GM21390 (cell line): ENCODE data around the gene SEPTIN11.

Experiments
- ATAC-seq: cut with Tn5 transposase; IDR thresholded peaks from one replicate; pipeline ENCODE4 v1.9.1; 2021; ENCODE audit not compliant: unreplicated experiment

The SEPTIN11 gene

DNA sequence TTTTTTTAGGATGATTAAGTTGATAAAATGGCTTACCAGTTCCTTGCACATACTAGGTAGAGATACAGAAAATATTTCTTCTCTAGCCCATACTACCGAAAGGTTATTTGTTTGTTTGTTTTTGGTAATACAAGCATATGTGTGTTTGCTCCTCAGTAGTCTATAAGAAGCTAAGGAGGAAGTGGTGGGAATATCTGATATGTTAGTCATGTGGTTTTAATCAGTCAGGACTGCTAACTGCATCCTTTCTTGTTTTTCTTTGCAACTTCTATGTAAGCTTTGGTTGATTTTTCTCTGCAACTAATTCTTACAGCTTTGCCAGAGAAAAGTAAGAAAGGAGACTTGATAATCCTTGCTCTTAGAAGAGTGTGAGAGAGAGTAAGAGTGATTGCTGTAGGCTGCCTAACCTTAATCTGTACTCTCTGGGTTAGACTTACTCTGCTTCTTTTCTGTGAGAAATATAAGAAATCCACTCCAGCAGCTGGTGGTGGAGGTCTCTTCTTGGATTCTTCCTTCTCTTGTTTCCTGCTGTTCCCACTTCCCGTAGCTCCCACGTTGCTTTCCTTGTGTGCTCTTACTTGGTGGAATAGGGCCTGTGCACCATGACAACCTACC, 28.3 kb downstream of the SEPTIN11 start:
- ATAC-seq, result no peak

- no peak for ATAC-seq
Observed at GRCh38 chr4:76979236-76979635, 29.7 kb downstream of the SEPTIN11 start.

DNA sequence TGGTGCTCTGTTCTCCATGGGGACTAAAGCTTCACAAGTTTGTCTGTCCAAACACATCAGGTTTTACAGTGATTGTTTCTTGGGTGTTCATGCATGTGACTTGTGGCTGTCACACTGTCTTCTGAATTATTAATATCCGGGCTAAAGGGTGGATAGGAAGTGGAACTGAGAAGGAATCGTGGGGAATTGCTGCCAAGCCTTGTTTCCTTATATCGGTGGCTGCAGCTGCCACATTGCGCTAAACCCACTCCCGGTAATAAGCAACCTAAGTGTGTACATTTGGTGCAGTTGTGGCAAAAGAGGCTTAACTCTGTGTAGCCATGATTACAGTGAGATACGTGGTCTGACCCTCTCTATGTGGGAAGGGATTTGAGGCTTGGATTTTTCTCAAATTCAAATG, 30.7 kb downstream of the SEPTIN11 start:
- no peak for ATAC-seq

DNA sequence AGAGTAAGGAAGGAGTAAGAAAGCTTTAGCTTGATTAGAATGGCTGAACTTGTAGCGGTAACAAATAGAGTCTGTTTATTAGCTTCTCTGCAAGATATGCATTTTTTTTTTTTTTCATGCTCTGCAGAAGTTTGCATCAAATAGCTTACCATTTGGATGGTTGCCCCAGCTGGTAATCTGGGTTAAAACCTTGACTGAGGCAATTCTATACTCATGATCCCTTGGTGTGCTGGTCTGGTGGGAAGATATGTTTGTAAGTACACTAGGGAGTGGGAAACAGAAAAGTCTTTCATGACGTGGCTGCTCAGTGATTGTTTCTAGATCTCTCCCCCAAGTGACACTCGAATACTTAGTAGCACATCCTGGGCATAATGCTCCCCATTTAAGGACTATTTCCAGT, 32.1 kb downstream of the SEPTIN11 start:
- ATAC-seq, result no peak

- no peak for ATAC-seq
Observed at GRCh38 chr4:76982638-76983584, 33.4 kb downstream of the SEPTIN11 start.

DNA sequence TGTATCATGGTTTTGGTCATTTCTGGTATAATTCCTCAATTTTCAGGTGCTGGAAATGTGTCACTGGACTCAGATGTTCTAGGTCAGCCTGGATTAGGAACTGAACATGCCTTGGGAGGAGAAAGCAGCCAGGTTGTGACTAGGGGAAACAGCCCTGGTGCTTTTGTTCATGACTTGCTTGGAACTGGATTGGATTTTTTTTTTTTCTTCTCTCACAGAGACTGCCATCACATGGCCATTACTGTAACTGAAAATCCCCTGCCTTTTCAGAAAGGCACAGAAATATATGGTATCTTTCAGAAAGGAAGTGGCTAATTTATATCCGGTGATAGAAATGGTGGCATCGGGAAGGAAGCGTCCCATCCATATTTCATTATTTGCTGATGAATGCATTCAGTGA, 34.6 kb downstream of the SEPTIN11 start:
- ATAC-seq, result peak; percentile 40

DNA sequence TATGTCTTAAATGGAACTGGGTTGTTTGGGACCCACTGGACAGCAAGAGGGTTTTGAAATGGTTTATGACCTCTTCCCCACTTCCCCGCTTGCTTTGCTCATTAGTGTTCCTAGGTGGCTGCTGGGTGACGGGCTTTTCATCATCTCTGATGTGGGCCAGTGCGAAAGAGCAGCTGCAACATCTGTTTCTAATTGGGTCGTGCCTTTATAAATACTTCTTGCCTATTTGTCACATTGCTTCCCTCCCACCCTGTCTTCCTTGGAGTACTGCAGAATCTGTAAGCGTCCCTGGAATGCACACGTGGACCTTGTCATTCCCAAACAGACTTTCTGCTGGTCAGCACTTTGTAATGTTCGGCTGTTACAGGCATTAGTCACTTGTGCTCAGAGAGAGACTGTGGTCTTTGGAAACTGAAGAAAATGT, 35.2 kb downstream of the SEPTIN11 start:
- ATAC-seq, result no peak

DNA sequence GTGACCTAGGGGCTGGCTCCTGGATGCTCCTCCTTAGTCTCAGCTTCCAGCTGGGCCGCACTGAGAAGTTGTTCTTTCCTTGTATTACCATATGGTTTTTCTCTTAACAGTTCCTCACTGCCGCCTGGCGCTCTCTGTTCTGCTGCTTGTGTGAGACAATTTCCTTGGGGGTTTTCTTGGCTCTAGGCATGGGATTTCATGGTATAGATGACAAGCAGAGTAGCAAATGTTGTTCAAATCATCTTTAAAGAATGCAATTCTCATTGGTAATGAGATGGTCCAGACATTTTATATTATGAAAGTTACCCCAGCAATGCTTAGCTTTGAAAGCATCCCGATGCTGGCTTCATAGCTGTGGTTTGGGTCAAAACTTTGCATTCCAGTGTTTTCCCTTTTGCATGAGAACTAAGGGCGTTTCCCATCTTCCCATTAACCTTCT, 37.6 kb downstream of the SEPTIN11 start:
- no peak for ATAC-seq

GRCh38 chr4:76987685-76988084, 38.1 kb downstream of the SEPTIN11 start:
- ATAC-seq, result no peak

DNA sequence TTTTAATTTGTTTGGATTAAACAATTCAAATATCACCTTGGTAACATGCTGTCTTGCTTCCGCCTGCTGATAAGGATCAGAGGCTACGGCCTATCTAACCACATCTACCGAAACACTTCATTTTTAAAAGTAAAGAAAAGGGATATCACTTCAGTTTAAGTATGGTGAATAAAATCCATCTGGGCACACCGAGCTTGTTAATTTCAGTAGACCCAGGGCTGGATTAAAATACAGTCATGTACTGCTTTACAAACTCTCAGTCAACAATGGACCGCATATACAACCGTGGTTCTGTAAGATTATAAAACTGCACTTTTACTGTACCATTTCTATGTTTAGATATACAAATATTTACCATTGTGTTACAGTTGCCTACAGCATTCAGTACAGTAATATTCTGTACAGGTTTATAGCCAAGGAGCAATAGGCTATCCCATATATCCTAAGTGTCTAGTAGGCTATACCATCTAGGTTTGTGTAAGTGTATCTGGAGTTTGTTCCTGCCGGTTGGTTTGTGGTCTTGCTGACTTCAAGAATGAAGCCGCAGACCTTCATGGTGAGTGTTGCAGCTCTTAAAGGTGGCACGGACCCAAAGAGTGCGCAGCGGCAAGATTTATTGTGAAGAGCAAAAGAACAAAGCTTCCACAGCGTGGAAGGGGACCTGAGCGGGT, 40.0 kb downstream of the SEPTIN11 start:
- no peak for ATAC-seq

DNA sequence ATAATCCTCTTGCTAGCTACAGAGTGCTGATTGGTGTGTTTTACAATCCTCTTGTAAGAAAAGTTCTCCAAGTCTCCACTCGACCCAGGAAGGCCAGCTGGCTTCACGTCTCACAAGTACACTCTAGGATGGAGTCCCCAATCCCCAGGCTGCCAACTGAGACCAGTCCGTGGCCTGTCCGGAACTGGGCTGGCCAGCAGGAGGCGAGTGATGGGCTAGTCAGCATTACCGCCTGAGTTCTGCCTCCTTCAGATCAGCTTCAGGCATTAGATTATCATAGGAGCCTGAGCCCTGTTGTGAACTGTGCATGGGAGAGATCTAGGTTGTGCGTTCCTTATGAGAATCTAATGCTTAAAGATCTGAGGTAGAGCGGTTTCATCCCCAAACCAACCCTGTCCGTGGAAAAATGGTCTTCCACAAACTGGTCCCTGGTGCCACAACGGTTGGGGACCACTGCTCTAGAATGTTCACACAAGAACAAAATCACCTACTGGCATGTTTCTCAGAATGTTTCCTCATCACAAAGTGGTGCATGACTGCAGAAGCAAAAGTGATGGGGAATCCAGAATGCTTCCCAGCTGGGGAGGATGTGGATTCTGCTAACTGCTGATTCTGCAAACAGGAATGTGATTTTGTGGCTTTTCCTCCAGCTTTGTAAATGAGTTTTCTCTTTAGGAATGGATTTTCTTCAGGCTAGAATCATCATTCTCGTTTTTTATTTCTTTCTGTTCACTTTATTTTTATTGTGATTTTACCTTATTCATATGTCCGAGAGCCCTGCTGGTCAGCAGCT, 40.9 kb downstream of the SEPTIN11 start:
- ATAC-seq, result no peak

GRCh38 chr4:76991161-76991660, 41.7 kb downstream of the SEPTIN11 start:
- ATAC-seq, result no peak

DNA sequence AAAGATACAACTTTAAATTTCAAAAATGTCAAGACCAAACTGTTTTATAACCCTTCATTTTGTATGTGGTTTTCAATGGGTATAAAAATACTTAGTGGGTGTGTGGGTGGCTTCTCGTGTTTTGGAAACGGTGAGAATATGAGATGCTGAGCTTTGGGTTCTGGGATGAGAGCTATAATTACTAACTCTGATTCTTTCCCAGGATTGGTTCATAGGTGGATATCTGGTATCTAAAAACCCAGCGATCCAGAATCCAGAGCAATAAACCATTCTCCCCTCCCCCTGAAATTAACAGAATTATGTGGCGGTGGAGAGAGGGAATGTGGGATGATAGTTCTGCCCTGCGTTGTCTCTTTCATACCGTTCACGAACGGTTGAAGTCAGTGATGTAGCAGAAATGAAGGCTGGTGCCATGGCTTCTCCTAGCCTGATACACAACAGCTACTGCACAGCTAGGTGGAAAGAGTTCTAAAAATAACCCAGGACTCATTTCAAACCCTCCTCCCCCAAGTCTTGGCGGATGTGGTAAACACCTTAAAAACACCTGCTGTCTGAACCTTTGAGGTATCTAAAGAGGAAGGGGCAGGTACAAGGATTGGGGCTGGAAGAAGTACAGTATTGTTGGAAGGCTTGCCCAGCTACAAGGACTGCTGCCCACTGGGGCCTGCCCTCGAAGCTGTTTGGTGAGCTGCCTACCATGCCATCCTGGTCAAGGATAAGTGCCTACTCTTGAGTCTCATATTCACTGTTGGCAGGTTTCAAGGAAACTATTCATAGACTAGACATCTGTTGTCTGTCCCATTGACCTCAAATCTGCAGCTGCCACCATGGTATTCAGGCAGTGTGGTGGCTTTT, 44.5 kb downstream of the SEPTIN11 start:
- peak; percentile 85 for ATAC-seq

- no peak for ATAC-seq
Observed at GRCh38 chr4:76995776-76996175, 46.2 kb downstream of the SEPTIN11 start.

- no peak for ATAC-seq
Observed at GRCh38 chr4:76996445-76996844, 46.9 kb downstream of the SEPTIN11 start.

DNA sequence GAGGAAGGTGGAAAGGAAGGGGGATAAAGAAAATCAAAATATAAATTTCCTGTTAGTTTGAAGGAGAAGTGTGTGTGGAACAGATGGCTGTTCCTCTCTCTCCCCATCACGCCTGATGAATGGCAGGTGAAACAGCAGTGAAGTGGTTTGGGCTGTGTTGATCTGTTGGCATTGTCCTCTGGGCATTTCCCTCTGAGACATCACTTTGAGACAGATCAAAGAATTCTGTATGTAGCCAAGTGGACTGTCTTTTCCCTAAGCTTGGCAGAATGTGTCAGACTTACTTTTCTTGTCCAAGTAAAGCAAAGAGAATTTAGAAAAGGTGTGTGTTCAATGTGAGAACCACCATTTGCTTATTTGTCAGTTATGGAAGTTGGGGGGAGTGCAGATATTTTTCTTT, 47.5 kb downstream of the SEPTIN11 start:
- no peak for ATAC-seq

DNA sequence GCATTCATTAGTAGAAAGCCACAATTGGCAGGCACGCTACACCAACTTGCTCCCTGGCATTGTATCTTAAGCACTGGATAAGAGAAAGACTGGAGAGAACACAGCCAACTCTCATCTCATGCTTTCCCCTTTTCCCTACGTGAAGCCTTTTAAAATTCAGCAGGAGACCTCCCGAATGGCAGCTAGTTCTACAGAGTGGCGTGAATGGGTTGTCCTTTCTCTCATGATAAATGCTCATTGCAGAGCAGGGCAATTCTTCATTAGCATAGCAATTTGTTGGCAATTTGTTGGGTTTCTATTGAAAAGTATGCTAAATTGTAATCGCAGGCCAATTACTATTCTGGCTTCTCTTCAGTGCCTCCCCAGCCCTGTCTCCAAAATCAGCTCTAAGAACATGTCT, 48.0 kb downstream of the SEPTIN11 start:
- no peak for ATAC-seq

- ATAC-seq, result no peak
Observed at GRCh38 chr4:76998251-76998901, 48.8 kb downstream of the SEPTIN11 start.
